GM12878 (cell line): ENCODE data around the gene CTDNEP1. TPM values are rescaled to one million over a fixed set of nuclear protein-coding genes. Genes with fewer than 3 reads are reported as not detected.

Source experiments
- ATAC-seq: fragments of 200-7000 bp; cut with Tn5 transposase; 3 replicates; pipeline ENCODE4 v1.9.1; 2020; ENCODE audit warnings: mild to moderate bottlenecking, moderate library complexity
- BruUV-seq: library from RNA; stranded (reverse); fragments of 400-500 nt; replicated peaks from 2 replicates; lab custom pipeline; 2021; lab: Mats Ljungman, UMichigan
- CTCF ChIA-PET: fragments of 300-600 bp; sonication (Branson Sonifier 250); formaldehyde crosslinking; extraction: SDS; loops from one replicate; lab custom pipeline; 2021; ENCODE audit warnings: inconsistent platforms; lab: Yijun Ruan, JAX
- POLR2A ChIA-PET: fragments of 350-600 bp; formaldehyde crosslinking; extraction: SDS; loops from one replicate; lab custom pipeline; 2021; ENCODE audit warnings: inconsistent platforms; lab: Charles Lee
- RAD21 ChIA-PET: fragments of 300-600 bp; sonication (Branson Sonifier 250); formaldehyde crosslinking; loops from one replicate; lab custom pipeline; 2023; ENCODE audit warnings: antibody characterized with exemption; ENCODE audit not compliant: unreplicated experiment; lab: Charles Lee
- SMC1A ChIA-PET: fragments of 300-600 bp; sonication (Branson Sonifier 250); formaldehyde crosslinking; loops from one replicate; lab custom pipeline; 2023; ENCODE audit not compliant: unreplicated experiment, uncharacterized antibody; lab: Charles Lee
- DNase-seq: peaks from one replicate; pipeline ENCODE4 v3.0.0-alpha.2; 2011; ENCODE audit warnings: low read depth, low spot score
- FAIRE-seq: peaks from 3 replicates; lab custom pipeline; 2011; peaks lifted over from hg19 to GRCh38; lab: Jason Lieb, UNC
- H2AFZ ChIP-seq: 2 replicates; pipeline ENCODE4 v1.6.0; 2011; ENCODE audit warnings: low read depth, low read length, control low read depth; ENCODE audit not compliant: control insufficient read depth
- H3K27ac ChIP-seq: 2 replicates; pipeline ENCODE4 v1.5.1; 2011; ENCODE audit warnings: control low read depth; ENCODE audit not compliant: control insufficient read depth, insufficient read depth
- H3K27me3 ChIP-seq, 2 experiments: replicated peaks in 1 of 2; 2 replicates each; pipeline versions ENCODE4 v1.6.0 to v1.6.1; 2011; ENCODE audit warnings: low read length in 1 of 2; ENCODE audit not compliant: control insufficient read depth in 2 of 2, insufficient read depth in 2 of 2
- H3K36me3 ChIP-seq, 2 experiments: 2 replicates each; pipeline ENCODE4 v1.5.1; 2011; ENCODE audit warnings: low read length in 1 of 2; ENCODE audit not compliant: control insufficient read depth in 2 of 2, insufficient read depth in 2 of 2
- H3K4me1 ChIP-seq: 2 replicates; pipeline ENCODE4 v1.6.1; 2011; ENCODE audit warnings: mild to moderate bottlenecking, low read length, moderate library complexity, mixed read lengths; ENCODE audit not compliant: control insufficient read depth, insufficient read depth
- H3K4me2 ChIP-seq: 2 replicates; pipeline ENCODE4 v1.6.0; 2011; ENCODE audit warnings: control low read depth; ENCODE audit not compliant: control insufficient read depth, insufficient read depth
- H3K4me3 ChIP-seq: fragments of 200-600 bp; sonication (generic); 2 replicates; pipeline ENCODE4 v1.5.1; 2016
- H3K79me2 ChIP-seq: 2 replicates; pipeline ENCODE4 v1.6.0; 2011; ENCODE audit warnings: low read length; ENCODE audit not compliant: control insufficient read depth, insufficient read depth
- H3K9ac ChIP-seq: 2 replicates; pipeline ENCODE4 v1.8.0; 2011; ENCODE audit warnings: low read length, control low read depth, mixed read lengths; ENCODE audit not compliant: control insufficient read depth, insufficient read depth
- H3K9me3 ChIP-seq: replicated peaks from 3 replicates; pipeline ENCODE4 v1.5.1; 2011; ENCODE audit warnings: mild to moderate bottlenecking, low read length; ENCODE audit not compliant: control insufficient read depth, insufficient read depth
- H4K20me1 ChIP-seq: 2 replicates; pipeline ENCODE4 v1.6.0; 2011; ENCODE audit not compliant: control insufficient read depth, insufficient read depth
- BCL11A ChIP-seq: IDR thresholded peaks from 2 replicates; pipeline ENCODE4 v1.6.1; 2011; ENCODE audit warnings: low read depth, low read length
- CBX5 ChIP-seq: sonication (generic); IDR thresholded peaks from 2 replicates; pipeline ENCODE4 v1.6.1; 2016; ENCODE audit warnings: low read depth, moderate library complexity, mild to moderate bottlenecking, inconsistent platforms
- EED ChIP-seq: sonication (generic); IDR thresholded peaks from 2 replicates; pipeline ENCODE4 v1.6.1; 2016; ENCODE audit warnings: antibody characterized with exemption, low read depth
- GABPA ChIP-seq: IDR thresholded peaks from 2 replicates; pipeline ENCODE4 v1.6.1; 2014; ENCODE audit warnings: antibody characterized with exemption, low read depth, mild to moderate bottlenecking, inconsistent platforms
- HDAC6 ChIP-seq: fragments of 200-600 bp; sonication (generic); IDR thresholded peaks from one replicate; pipeline ENCODE4 v1.8.0; 2017; ENCODE audit warnings: antibody characterized with exemption; ENCODE audit not compliant: unreplicated experiment
- MEF2B ChIP-seq: fragments of 450-650 bp; IDR thresholded peaks from 2 replicates; pipeline ENCODE4 v1.6.1; 2018; ENCODE audit warnings: mild to moderate bottlenecking, moderate library complexity; ENCODE audit not compliant: partially characterized antibody, poor library complexity, severe bottlenecking
- NFXL1 ChIP-seq: fragments of 450-650 bp; IDR thresholded peaks from 2 replicates; pipeline ENCODE4 v1.6.1; 2017; ENCODE audit warnings: antibody characterized with exemption, mild to moderate bottlenecking, borderline replicate concordance
- NFYA ChIP-seq: IDR thresholded peaks from 2 replicates; pipeline ENCODE4 v1.6.1; 2011; ENCODE audit warnings: low read depth, mild to moderate bottlenecking, low read length, improper control_type of control experiment, borderline replicate concordance
- NR2F1 ChIP-seq: fragments of 450-650 bp; conservative IDR thresholded peaks from 2 replicates; pipeline ENCODE4 v1.6.1; 2017; ENCODE audit warnings: mild to moderate bottlenecking
- PAX5 ChIP-seq: IDR thresholded peaks from 2 replicates; pipeline ENCODE4 v1.6.1; 2011; ENCODE audit warnings: low read depth, low read length, borderline replicate concordance
- POU2F2 ChIP-seq: IDR thresholded peaks from 3 replicates; pipeline ENCODE4 v1.6.1; 2011; ENCODE audit warnings: low read depth, mild to moderate bottlenecking, low read length, borderline replicate concordance
- RAD21 ChIP-seq: IDR thresholded peaks from 2 replicates; pipeline ENCODE4 v1.6.1; 2011; ENCODE audit warnings: mild to moderate bottlenecking, low read depth, low read length, moderate library complexity; ENCODE audit not compliant: insufficient read depth
- SMAD1 ChIP-seq: fragments of 450-650 bp; IDR thresholded peaks from 2 replicates; pipeline ENCODE4 v1.6.1; 2018; ENCODE audit warnings: mild to moderate bottlenecking, low read depth; ENCODE audit not compliant: partially characterized antibody
- SMAD5 ChIP-seq: IDR thresholded peaks from 2 replicates; pipeline ENCODE4 v1.6.1; 2016; ENCODE audit warnings: antibody characterized with exemption, low read depth
- TCF3 ChIP-seq: IDR thresholded peaks from 2 replicates; pipeline ENCODE4 v1.6.1; 2012; ENCODE audit warnings: low read depth, mild to moderate bottlenecking, low read length, borderline replicate concordance; ENCODE audit not compliant: insufficient read depth
- TCF7 ChIP-seq: IDR thresholded peaks from 2 replicates; pipeline ENCODE4 v1.6.1; 2014; ENCODE audit warnings: antibody characterized with exemption, borderline replicate concordance
- ZNF274 ChIP-seq: IDR thresholded peaks from one replicate; pipeline ENCODE4 v1.8.0; 2011; ENCODE audit not compliant: insufficient read length, insufficient read depth
- WGBS: methylation state at CpG from one replicate; pipeline ENCODE4 v1.1.6; 2016; ENCODE audit warnings: low lambda C conversion rate; ENCODE audit not compliant: insufficient replicate concordance, insufficient coverage; ENCODE audit errors: missing lambda C conversion rate; 5-methylcytosine and 5-hydroxymethylcytosine counted together
- in situ Hi-C: fragments of 300-500 bp; cut with MboI; formaldehyde crosslinking; loops from 9 replicates; pipeline ENCODE4 v1.14.3; 2018; ENCODE audit warnings: mixed read lengths
- intact Hi-C: fragments of 100-400 bp; cut with micrococcal nuclease; formaldehyde crosslinking; loops from one replicate; pipeline ENCODE4 v1.14.2; 2022; ENCODE audit not compliant: unreplicated experiment
- polyA plus RNA-seq, 11 experiments: library from polyadenylated mRNA; depleted of rRNA in 4 of 11; unstranded in 6 of 11; stranded (reverse) in 5 of 11; fragments of >200 nt; fragmentation: Nextera tagmentation in 4 of 11; fragmentation: Illumina TruSeq in 1 of 11; extraction: Ambion mirVana in 4 of 11; extraction: Trizol in 1 of 11; gene quantifications; 1 replicate in 1 of 11; 2 replicates in 10 of 11; pipeline versions ENCODE4 v1.2.1 to v1.2.3, GENCODE V29; 2011 to 2016; ENCODE audit warnings: inconsistent platforms in 2 of 11, missing spikeins in 2 of 11, low read depth in 1 of 11
- total RNA-seq, 4 experiments: library from RNA; depleted of rRNA in 3 of 4; stranded (reverse); fragments of >200 nt in 3 of 4; fragmentation: Illumina TruSeq in 1 of 4; extraction: Trizol in 1 of 4; gene quantifications; 2 replicates each; pipeline versions ENCODE4 v1.2.1 to v1.2.3, GENCODE V29; 2013 to 2021
- TF ChIP-seq, protein P1 (sequence below): fragments of 450-650 bp; IDR thresholded peaks from 2 replicates; pipeline ENCODE4 v1.6.1; 2017; ENCODE audit warnings: antibody characterized with exemption, mild to moderate bottlenecking, moderate library complexity
- TF ChIP-seq, protein P2 (sequence below): fragments of 450-650 bp; formaldehyde crosslinking; IDR thresholded peaks from 2 replicates; pipeline ENCODE4 v1.4.0; 2020; ENCODE audit warnings: mild to moderate bottlenecking, moderate library complexity

CTDNEP1 gene
- total and polyA plus RNA-seq, 10 of the 15 experiments (the other 5 are each of a cell fraction or from before 2014, with no cell fraction given) = 23.7 to 176 (median 30.3) TPM

DNA sequence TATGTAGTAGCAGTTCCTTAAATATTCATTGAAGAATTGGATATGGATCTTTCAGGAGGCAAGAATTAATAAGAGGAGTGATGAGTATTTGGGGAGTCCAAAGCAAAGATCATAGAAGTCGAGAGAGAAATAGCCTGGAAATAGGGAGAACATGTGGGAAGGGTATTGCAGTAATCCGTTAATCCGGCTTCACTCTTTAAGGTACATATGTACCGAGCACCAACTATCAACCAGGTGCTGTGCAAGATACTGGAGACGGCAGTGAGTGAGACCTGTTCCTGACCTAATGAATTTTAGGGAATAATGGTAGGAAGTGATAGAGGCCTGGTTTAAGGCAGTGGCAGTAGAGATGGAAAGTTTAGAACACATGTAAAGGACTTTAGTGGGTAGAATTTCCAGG, 1.5 kb upstream of the CTDNEP1 start:
- CTCF ChIA-PET = no interaction called here
- BruUV-seq = no TSS peak
- POLR2A ChIA-PET = no interaction called here
- H3K27ac ChIP-seq = peak overlapping the region; percentile 99
- peak overlapping the region; percentile 76 for H3K4me3 ChIP-seq
- SMC1A ChIA-PET = no interaction called here
- WGBS = 78% methylated on average over 5 of the region's 5 CpGs
- H3K4me2 ChIP-seq = peak overlapping the region; percentile 89
- no peak overlapping the region; the same call in 1 of the 2 replicates for H2AFZ ChIP-seq
- FAIRE-seq (no peak), DNase-seq (no peak), ATAC-seq (no peak)
- H3K36me3 ChIP-seq = peaks cover 2 to 13% of the 10 kb centered on the region in 2 experiments; a peak in 2 of 4 replicates
- no peaks in the 10 kb centered on the region for H3K9me3 ChIP-seq
- no peaks in the 10 kb centered on the region for H3K27me3 ChIP-seq
- H3K9ac ChIP-seq = peak overlapping the region; percentile 98
- in situ Hi-C loops (no loop called here), intact Hi-C loops (loop anchor here (2.0 kb wide), 1 partner anchor 38 kb away; no protein-coding TSS in a partner anchor)
- H4K20me1 ChIP-seq = no peaks in the 10 kb centered on the region
- H3K79me2 ChIP-seq = peaks cover 44% of the 10 kb centered on the region
- peaks cover 10% of the 10 kb centered on the region for H3K4me1 ChIP-seq
- RAD21 ChIA-PET = no interaction called here
- TF ChIP-seq SMAD5 (no peak), TCF3 (no peak), NFXL1 (no peak), ZNF274 (no peak), PAX5 (no peak), RAD21 (no peak), NR2F1 (no peak), BCL11A (no peak), GABPA (no peak), EED (no peak), SMAD1 (no peak), CBX5 (no peak), TCF7 (no peak), NFYA (no peak), MEF2B (no peak), POU2F2 (no peak), HDAC6 (no peak)
- TF ChIP-seq, protein P1, sequence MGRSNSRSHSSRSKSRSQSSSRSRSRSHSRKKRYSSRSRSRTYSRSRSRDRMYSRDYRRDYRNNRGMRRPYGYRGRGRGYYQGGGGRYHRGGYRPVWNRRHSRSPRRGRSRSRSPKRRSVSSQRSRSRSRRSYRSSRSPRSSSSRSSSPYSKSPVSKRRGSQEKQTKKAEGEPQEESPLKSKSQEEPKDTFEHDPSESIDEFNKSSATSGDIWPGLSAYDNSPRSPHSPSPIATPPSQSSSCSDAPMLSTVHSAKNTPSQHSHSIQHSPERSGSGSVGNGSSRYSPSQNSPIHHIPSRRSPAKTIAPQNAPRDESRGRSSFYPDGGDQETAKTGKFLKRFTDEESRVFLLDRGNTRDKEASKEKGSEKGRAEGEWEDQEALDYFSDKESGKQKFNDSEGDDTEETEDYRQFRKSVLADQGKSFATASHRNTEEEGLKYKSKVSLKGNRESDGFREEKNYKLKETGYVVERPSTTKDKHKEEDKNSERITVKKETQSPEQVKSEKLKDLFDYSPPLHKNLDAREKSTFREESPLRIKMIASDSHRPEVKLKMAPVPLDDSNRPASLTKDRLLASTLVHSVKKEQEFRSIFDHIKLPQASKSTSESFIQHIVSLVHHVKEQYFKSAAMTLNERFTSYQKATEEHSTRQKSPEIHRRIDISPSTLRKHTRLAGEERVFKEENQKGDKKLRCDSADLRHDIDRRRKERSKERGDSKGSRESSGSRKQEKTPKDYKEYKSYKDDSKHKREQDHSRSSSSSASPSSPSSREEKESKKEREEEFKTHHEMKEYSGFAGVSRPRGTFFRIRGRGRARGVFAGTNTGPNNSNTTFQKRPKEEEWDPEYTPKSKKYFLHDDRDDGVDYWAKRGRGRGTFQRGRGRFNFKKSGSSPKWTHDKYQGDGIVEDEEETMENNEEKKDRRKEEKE = no peak
- TF ChIP-seq, protein P2, sequence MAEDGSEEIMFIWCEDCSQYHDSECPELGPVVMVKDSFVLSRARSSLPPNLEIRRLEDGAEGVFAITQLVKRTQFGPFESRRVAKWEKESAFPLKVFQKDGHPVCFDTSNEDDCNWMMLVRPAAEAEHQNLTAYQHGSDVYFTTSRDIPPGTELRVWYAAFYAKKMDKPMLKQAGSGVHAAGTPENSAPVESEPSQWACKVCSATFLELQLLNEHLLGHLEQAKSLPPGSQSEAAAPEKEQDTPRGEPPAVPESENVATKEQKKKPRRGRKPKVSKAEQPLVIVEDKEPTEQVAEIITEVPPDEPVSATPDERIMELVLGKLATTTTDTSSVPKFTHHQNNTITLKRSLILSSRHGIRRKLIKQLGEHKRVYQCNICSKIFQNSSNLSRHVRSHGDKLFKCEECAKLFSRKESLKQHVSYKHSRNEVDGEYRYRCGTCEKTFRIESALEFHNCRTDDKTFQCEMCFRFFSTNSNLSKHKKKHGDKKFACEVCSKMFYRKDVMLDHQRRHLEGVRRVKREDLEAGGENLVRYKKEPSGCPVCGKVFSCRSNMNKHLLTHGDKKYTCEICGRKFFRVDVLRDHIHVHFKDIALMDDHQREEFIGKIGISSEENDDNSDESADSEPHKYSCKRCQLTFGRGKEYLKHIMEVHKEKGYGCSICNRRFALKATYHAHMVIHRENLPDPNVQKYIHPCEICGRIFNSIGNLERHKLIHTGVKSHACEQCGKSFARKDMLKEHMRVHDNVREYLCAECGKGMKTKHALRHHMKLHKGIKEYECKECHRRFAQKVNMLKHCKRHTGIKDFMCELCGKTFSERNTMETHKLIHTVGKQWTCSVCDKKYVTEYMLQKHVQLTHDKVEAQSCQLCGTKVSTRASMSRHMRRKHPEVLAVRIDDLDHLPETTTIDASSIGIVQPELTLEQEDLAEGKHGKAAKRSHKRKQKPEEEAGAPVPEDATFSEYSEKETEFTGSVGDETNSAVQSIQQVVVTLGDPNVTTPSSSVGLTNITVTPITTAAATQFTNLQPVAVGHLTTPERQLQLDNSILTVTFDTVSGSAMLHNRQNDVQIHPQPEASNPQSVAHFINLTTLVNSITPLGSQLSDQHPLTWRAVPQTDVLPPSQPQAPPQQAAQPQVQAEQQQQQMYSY (CRISPR knock-in tag) = no peak
